Keratinocyte (primary cell): ENCODE measurements around the gene TPT1. TPM values are rescaled to one million over a fixed set of nuclear protein-coding genes. Genes with fewer than 3 reads are reported as not detected.

ENCODE experiments used
- DNase-seq: peaks from one replicate; pipeline ENCODE4 v3.0.0-alpha.2; 2011; ENCODE audit warnings: low read depth, missing footprints, low spot score
- FAIRE-seq: peaks from 2 replicates; lab custom pipeline; 2011; peaks lifted over from hg19 to GRCh38; lab: Jason Lieb, UNC
- H2AFZ ChIP-seq: 2 replicates; pipeline ENCODE4 v1.6.0; 2012; ENCODE audit warnings: low read length, control low read depth, inconsistent platforms; ENCODE audit not compliant: control insufficient read depth
- H3K27ac ChIP-seq: 2 replicates; pipeline ENCODE4 v1.5.1; 2011; ENCODE audit warnings: low read length; ENCODE audit not compliant: control insufficient read depth, insufficient read depth
- H3K27me3 ChIP-seq: 3 replicates; pipeline ENCODE4 v1.6.0; 2011; ENCODE audit warnings: low read length; ENCODE audit not compliant: control insufficient read depth, insufficient read depth; ENCODE audit errors: extremely low read depth
- H3K36me3 ChIP-seq, 2 experiments: 2 replicates in 1 of 2; 3 replicates in 1 of 2; pipeline ENCODE4 v1.5.1; 2011; ENCODE audit warnings: low read length in 2 of 2, mild to moderate bottlenecking in 1 of 2; ENCODE audit not compliant: control insufficient read depth in 2 of 2, insufficient read depth in 2 of 2; ENCODE audit errors: extremely low read depth in 1 of 2
- H3K4me1 ChIP-seq: 3 replicates; pipeline ENCODE4 v1.5.1; 2011; ENCODE audit warnings: low read length; ENCODE audit not compliant: control insufficient read depth, insufficient read depth; ENCODE audit errors: extremely low read depth
- H3K4me2 ChIP-seq: 3 replicates; pipeline ENCODE4 v1.6.0; 2011; ENCODE audit warnings: low read depth, low read length; ENCODE audit not compliant: control insufficient read depth, insufficient read depth; ENCODE audit errors: extremely low read depth
- H3K4me3 ChIP-seq, 3 experiments: fragments of 200-600 bp in 1 of 3; sonication (generic) in 1 of 3; 2 replicates in 2 of 3; 3 replicates in 1 of 3; pipeline ENCODE4 v1.5.1; 2011 to 2016; ENCODE audit warnings: low read length in 3 of 3, mild to moderate bottlenecking in 3 of 3, control low read depth in 2 of 3, inconsistent platforms in 1 of 3, low read depth in 1 of 3, mixed read lengths in 1 of 3, mixed run types in 1 of 3, moderate library complexity in 1 of 3; ENCODE audit not compliant: control insufficient read depth in 2 of 3, insufficient read depth in 2 of 3; ENCODE audit errors: extremely low read depth in 1 of 3
- H3K79me2 ChIP-seq: 2 replicates; pipeline ENCODE4 v1.6.0; 2012; ENCODE audit warnings: low read length; ENCODE audit not compliant: control insufficient read depth, insufficient read depth
- H3K9ac ChIP-seq: 3 replicates; pipeline ENCODE4 v1.6.0; 2011; ENCODE audit warnings: low read length; ENCODE audit not compliant: control insufficient read depth, insufficient read depth; ENCODE audit errors: extremely low read depth
- H3K9me1 ChIP-seq: 3 replicates; pipeline ENCODE4 v1.6.0; 2011; ENCODE audit warnings: low read length; ENCODE audit not compliant: control insufficient read depth, insufficient read depth; ENCODE audit errors: extremely low read depth
- H3K9me3 ChIP-seq: 2 replicates; pipeline ENCODE4 v1.5.1; 2012; ENCODE audit warnings: low read depth, low read length; ENCODE audit not compliant: control insufficient read depth
- H4K20me1 ChIP-seq: 3 replicates; pipeline ENCODE4 v1.6.0; 2011; ENCODE audit warnings: low read length; ENCODE audit not compliant: control insufficient read depth, insufficient read depth; ENCODE audit errors: extremely low read depth
- CTCF ChIP-seq, 3 experiments: IDR thresholded peaks in 1 of 3; conservative IDR thresholded peaks in 1 of 3; optimal IDR thresholded peaks in 1 of 3; 2 replicates in 2 of 3; 3 replicates in 1 of 3; pipeline versions ENCODE3 to v1.5.1; 2011; ENCODE audit warnings: low read length in 3 of 3, mild to moderate bottlenecking in 3 of 3, moderate library complexity in 2 of 3, control low read depth in 1 of 3, inconsistent platforms in 1 of 3; ENCODE audit not compliant: insufficient read depth in 2 of 3; ENCODE audit errors: extremely low read depth in 1 of 3
- EZH2 ChIP-seq: IDR thresholded peaks from one replicate; pipeline ENCODE4 v1.6.1; 2012; ENCODE audit warnings: inconsistent platforms, mild to moderate bottlenecking, low read length, moderate library complexity
- dilution Hi-C: fragments of 300-500 bp; cut with MboI; formaldehyde crosslinking; loops from one replicate; pipeline ENCODE4 v1.7.0; 2020; ENCODE audit warnings: low sequenced_read_pairs; ENCODE audit not compliant: extremely low pct_ligation_motif_present
- polyA plus RNA-seq, 5 experiments: library from polyadenylated mRNA; depleted of rRNA in 3 of 5; stranded (reverse) in 3 of 5; stranded (forward) in 1 of 5; unstranded in 1 of 5; fragments of >200 nt; gene quantifications; 1 replicate in 1 of 5; 2 replicates in 3 of 5; 3 replicates in 1 of 5; pipeline versions ENCODE4 v1.2.1 to v1.2.3, GENCODE V29; 2011 to 2012; ENCODE audit warnings: missing spikeins in 2 of 5, low read depth in 1 of 5, low replicate concordance in 1 of 5
- small RNA-seq, 3 experiments: library from RNA; depleted of rRNA; stranded (forward); fragments of <200 nt; gene quantifications; one replicate each; pipeline ENCODE3, GENCODE V24; 2012; ENCODE audit warnings: low read depth in 3 of 3, low replicate concordance in 1 of 3; ENCODE audit not compliant: insufficient read length in 3 of 3

Gene TPT1
- polyA plus RNA-seq, 1 donor (not counting 4 experiments of a cell fraction or from before 2014, with no cell fraction given) = 8,174 TPM

GRCh38 chr13:45289936-45290563, 50.9 kb downstream of the TPT1 start:
- no peaks in the 10 kb centered on the region for H4K20me1 ChIP-seq
- H3K27me3 ChIP-seq = no peaks in the 10 kb centered on the region
- no peak for TF ChIP-seq CTCF (optimal IDR thresholded peaks at IDR 0.05 in 1 of 3, IDR thresholded peaks at IDR 0.05 in 1 of 3, conservative IDR thresholded peaks at IDR 0.05 in 1 of 3; ENCODE audit: extremely low read depth in 1 of 3, insufficient read depth in 2 of 3, low read length in 3 of 3)
- no peak for TF ChIP-seq EZH2
- no peak overlapping the region for H3K4me3 ChIP-seq
- H2AFZ ChIP-seq = no peak overlapping the region
- dilution Hi-C loops = no loop called here
- FAIRE-seq (no peak), DNase-seq (no peak)
- no peak overlapping the region for H3K4me2 ChIP-seq
- H3K79me2 ChIP-seq = no peaks in the 10 kb centered on the region
- no peak overlapping the region for H3K9ac ChIP-seq
- peaks cover 1 to 8% of the 10 kb centered on the region in 2 experiments for H3K36me3 ChIP-seq
- H3K9me1 ChIP-seq = no peaks in the 10 kb centered on the region
- peaks cover 15% of the 10 kb centered on the region for H3K4me1 ChIP-seq
- no peaks in the 10 kb centered on the region for H3K9me3 ChIP-seq
- no peak overlapping the region for H3K27ac ChIP-seq

Small RNA genes lying within 50 kb of the gene (small RNA-seq; reads per million reads assigned to genes)
- gene SNORA31 = 3.1 to 462 (median 33.0) reads per million in 3 experiments

Other genes starting within 250 kb of the TPT1 start
- 31.4 to 55.5 TPM (median 37.6 TPM) in 3 replicates for gene GTF2F2, start 220.7 kb downstream of the TPT1 start, polyA plus RNA-seq
- gene KCTD4, start 140.1 kb downstream of the TPT1 start, polyA plus RNA-seq = 0.28 to 0.44 TPM (median 0.39 TPM) in 3 replicates
- gene SLC25A30, start 77.2 kb upstream of the TPT1 start, polyA plus RNA-seq = 21.4 to 26.8 TPM (median 24.5 TPM) in 3 replicates
- 22.8 to 31.0 TPM (median 24.0 TPM) in 3 replicates for gene COG3, start 123.8 kb upstream of the TPT1 start, polyA plus RNA-seq